HCT116 (cell line): ENCODE measurements around the gene RUBCN. TPM values are rescaled to one million over a fixed set of nuclear protein-coding genes. Genes with fewer than 3 reads are reported as not detected.

Experiments
- ATAC-seq: fragments of 200-7000 bp; cut with Tn5 transposase; 2 replicates; pipeline ENCODE4 v1.9.1; 2020; ENCODE audit warnings: mild to moderate bottlenecking, moderate library complexity
- Bru-seq: library from RNA; stranded (reverse); fragments of 400-500 nt; gene quantifications from one replicate; lab custom pipeline; 2021; lab: Mats Ljungman, UMichigan
- BruChase-seq, 2 experiments: library from RNA; stranded (reverse); fragments of 400-500 nt; gene quantifications; one replicate each; lab custom pipeline; 2021; lab: Mats Ljungman, UMichigan
- BruUV-seq: library from RNA; stranded (reverse); fragments of 400-500 nt; replicated peaks from 2 replicates; lab custom pipeline; 2021; lab: Mats Ljungman, UMichigan
- CTCF ChIA-PET: fragments of 300-600 bp; sonication (Branson Sonifier 250); formaldehyde crosslinking; loops from one replicate; lab custom pipeline; 2021; ENCODE audit warnings: antibody characterized with exemption; lab: Charles Lee
- POLR2A ChIA-PET: fragments of 300-600, 350-600 bp; sonication (Branson Sonifier 250); formaldehyde crosslinking; loops from one replicate; lab custom pipeline; 2021; ENCODE audit warnings: antibody characterized with exemption; lab: Charles Lee
- RAD21 ChIA-PET, 2 experiments: fragments of 300-600 bp; sonication (Branson Sonifier 250); formaldehyde crosslinking; loops; one replicate each; lab custom pipeline; 2023; ENCODE audit warnings: low total read pairs in 2 of 2; ENCODE audit not compliant: uncharacterized antibody in 2 of 2, unreplicated experiment in 2 of 2, low non-redundant PET in 1 of 2; lab: Charles Lee
- DNase-seq: peaks from one replicate; pipeline ENCODE4 v3.0.0-alpha.2; 2010; ENCODE audit warnings: low read depth, low spot score
- H2AFZ ChIP-seq: fragments of 200-600 bp; shearing (Covaris generic), sonication (generic); 2 replicates; pipeline ENCODE4 v1.6.1; 2017; ENCODE audit warnings: low read depth, mixed run types, mixed read lengths, antibody characterized with exemption, low read length; ENCODE audit not compliant: poor library complexity, severe bottlenecking
- H3K27ac ChIP-seq: 2 replicates; pipeline ENCODE4 v1.5.1; 2012; ENCODE audit warnings: low read depth, low read length
- H3K27me3 ChIP-seq: fragments of 200-600 bp; sonication (generic); 2 replicates; pipeline ENCODE4 v1.6.1; 2016; ENCODE audit warnings: mixed run types, low read length, mixed read lengths; ENCODE audit not compliant: insufficient read depth
- H3K36me3 ChIP-seq, 2 experiments: fragments of 200-500 bp in 1 of 2; fragments of 200-600 bp in 1 of 2; sonication (Bioruptor generic) in 1 of 2; sonication (generic) in 1 of 2; 2 replicates each; pipeline versions ENCODE4 v1.5.1 to v1.6.1; 2014 to 2016; ENCODE audit warnings: low read length in 2 of 2, inconsistent platforms in 1 of 2, mixed read lengths in 1 of 2, mixed run types in 1 of 2; ENCODE audit not compliant: insufficient read depth in 2 of 2, control insufficient read depth in 1 of 2
- H3K4me1 ChIP-seq, 2 experiments: fragments of 200-600 bp in 1 of 2; sonication (generic) in 1 of 2; 2 replicates each; pipeline versions ENCODE4 v1.5.1 to v1.6.1; 2012 to 2017; ENCODE audit warnings: low read length in 2 of 2, inconsistent platforms in 1 of 2, mild to moderate bottlenecking in 1 of 2, mixed read lengths in 1 of 2, mixed run types in 1 of 2, moderate library complexity in 1 of 2; ENCODE audit not compliant: insufficient read depth in 2 of 2, control insufficient read depth in 1 of 2
- H3K4me2 ChIP-seq: fragments of 200-600 bp; sonication (generic); 2 replicates; pipeline ENCODE4 v1.6.1; 2017; ENCODE audit warnings: mixed run types, low read length, mixed read lengths
- H3K4me3 ChIP-seq, 2 experiments: fragments of 200-600 bp in 1 of 2; sonication (generic) in 1 of 2; replicated peaks in 1 of 2; 2 replicates each; pipeline ENCODE4 v1.5.1; 2011 to 2016; ENCODE audit warnings: low read length in 2 of 2, control low read depth in 1 of 2, low read depth in 1 of 2, mild to moderate bottlenecking in 1 of 2, mixed read lengths in 1 of 2, mixed run types in 1 of 2
- H3K79me2 ChIP-seq: fragments of 200-600 bp; sonication (generic); 2 replicates; pipeline ENCODE4 v1.6.1; 2017; ENCODE audit warnings: mild to moderate bottlenecking, mixed run types, low read length, moderate library complexity, mixed read lengths; ENCODE audit not compliant: insufficient read depth
- H3K9ac ChIP-seq: fragments of 200-600 bp; sonication (generic); 2 replicates; pipeline ENCODE4 v1.6.1; 2016; ENCODE audit warnings: low read length, mixed read lengths
- H3K9me2 ChIP-seq: fragments of 200-600 bp; sonication (generic), shearing (Covaris generic); 2 replicates; pipeline ENCODE4 v1.6.1; 2017; ENCODE audit warnings: mixed run types, mild to moderate bottlenecking, moderate library complexity; ENCODE audit not compliant: insufficient read depth
- H3K9me3 ChIP-seq, 2 experiments: fragments of 200-500 bp in 1 of 2; fragments of 200-600 bp in 1 of 2; sonication (Bioruptor generic) in 1 of 2; sonication (generic) in 1 of 2; 2 replicates each; pipeline ENCODE4 v1.6.1; 2014 to 2017; ENCODE audit warnings: low read length in 2 of 2, mixed read lengths in 2 of 2, inconsistent platforms in 1 of 2, low read depth in 1 of 2, mild to moderate bottlenecking in 1 of 2, mixed run types in 1 of 2, moderate library complexity in 1 of 2; ENCODE audit not compliant: control insufficient read depth in 1 of 2, insufficient read depth in 1 of 2
- H4K20me1 ChIP-seq: fragments of 200-600 bp; sonication (generic), shearing (Covaris generic); 2 replicates; pipeline ENCODE4 v1.6.1; 2017; ENCODE audit warnings: mixed run types, mild to moderate bottlenecking, moderate library complexity; ENCODE audit not compliant: insufficient read depth
- ATF3 ChIP-seq: IDR thresholded peaks from 2 replicates; pipeline ENCODE4 v1.6.1; 2012
- CEBPB ChIP-seq: IDR thresholded peaks from 2 replicates; pipeline ENCODE4 v1.6.1; 2012; ENCODE audit warnings: low read depth
- EGR1 ChIP-seq: IDR thresholded peaks from 2 replicates; pipeline ENCODE4 v1.6.1; 2012; ENCODE audit warnings: low read depth
- ELF1 ChIP-seq: IDR thresholded peaks from 2 replicates; pipeline ENCODE4 v1.6.1; 2012; ENCODE audit warnings: low read depth, borderline replicate concordance
- EZH2 ChIP-seq: fragments of 200-600 bp; sonication (generic); IDR thresholded peaks from 2 replicates; pipeline ENCODE4 v1.6.1; 2017; ENCODE audit warnings: antibody characterized with exemption, mixed run types
- EZH2phosphoT487 ChIP-seq: fragments of 200-600 bp; IDR thresholded peaks from 2 replicates; pipeline ENCODE4 v1.6.1; 2018; ENCODE audit warnings: antibody characterized with exemption, borderline replicate concordance
- FOSL1 ChIP-seq: IDR thresholded peaks from 2 replicates; pipeline ENCODE4 v1.6.1; 2012; ENCODE audit warnings: low read depth
- JUND ChIP-seq: IDR thresholded peaks from 2 replicates; pipeline ENCODE4 v1.6.1; 2012
- MAX ChIP-seq: IDR thresholded peaks from 2 replicates; pipeline ENCODE4 v1.6.1; 2012
- POLR2A ChIP-seq: IDR thresholded peaks from 2 replicates; pipeline ENCODE4 v1.7.0; 2011; ENCODE audit warnings: borderline replicate concordance; ENCODE audit not compliant: insufficient read depth, insufficient read length; ENCODE audit errors: extremely low read depth
- RAD21 ChIP-seq: IDR thresholded peaks from 2 replicates; pipeline ENCODE4 v1.6.1; 2012; ENCODE audit warnings: low read depth, mild to moderate bottlenecking
- REST ChIP-seq: IDR thresholded peaks from 2 replicates; pipeline ENCODE4 v1.6.1; 2012; ENCODE audit warnings: low read depth
- SP1 ChIP-seq: IDR thresholded peaks from 2 replicates; pipeline ENCODE4 v1.6.1; 2012; ENCODE audit warnings: low read depth
- SRF ChIP-seq: IDR thresholded peaks from 2 replicates; pipeline ENCODE4 v1.6.1; 2012; ENCODE audit warnings: low read depth
- YY1 ChIP-seq: IDR thresholded peaks from 2 replicates; pipeline ENCODE4 v1.6.1; 2011; ENCODE audit warnings: low read length, low read depth, moderate library complexity, mild to moderate bottlenecking; ENCODE audit not compliant: insufficient replicate concordance; ENCODE audit errors: extremely low read depth
- ZBTB33 ChIP-seq: IDR thresholded peaks from 2 replicates; pipeline ENCODE4 v1.6.1; 2011; ENCODE audit warnings: mild to moderate bottlenecking, low read length, moderate library complexity; ENCODE audit not compliant: insufficient replicate concordance; ENCODE audit errors: extremely low read depth
- ZFX ChIP-seq: fragments of 450-650 bp; IDR thresholded peaks from 2 replicates; pipeline ENCODE4 v1.6.1; 2017
- ZNF274 ChIP-seq: fragments of 200-500 bp; sonication (Bioruptor generic); IDR thresholded peaks from 2 replicates; pipeline ENCODE4 v1.6.1; 2014; ENCODE audit warnings: mild to moderate bottlenecking, low read depth, low read length, inconsistent platforms
- intact Hi-C: fragments of 100-400 bp; cut with micrococcal nuclease; formaldehyde crosslinking; loops from 2 replicates; pipeline ENCODE4 v1.10.0; 2022
- long read RNA-seq: library from polyadenylated mRNA; unstranded; transcript quantifications from one replicate; pipeline ENCODE4 v2.0.0, GENCODE V29; 2021; ENCODE audit not compliant: unreplicated experiment
- polyA plus RNA-seq: library from polyadenylated mRNA; unstranded; fragments of >200 nt; gene quantifications from 2 replicates; pipeline ENCODE4 v1.2.1, GENCODE V29; 2012; ENCODE audit warnings: missing spikeins
- total RNA-seq: library from RNA; stranded (reverse); gene quantifications from one replicate; pipeline ENCODE4 v1.2.1, GENCODE V29; 2021; ENCODE audit not compliant: unreplicated experiment

RUBCN gene
- 21.4 TPM for total RNA-seq
- polyA plus RNA-seq, result 11.8 and 13.4 TPM in 2 replicates
- percentile 61 among the genes with signal in this experiment for Bru-seq, nascent RNA
- BruChase-seq, experiment 1, labeled RNA remaining after a 6-hour chase, result percentile 76 among the genes with signal in this experiment
- BruChase-seq, experiment 2, labeled RNA remaining after a 2-hour chase, result percentile 70 among the genes with signal in this experiment
- long read RNA-seq, partial matches to known transcripts, result 2 of 10 reads
- long read RNA-seq, other reads (novel, unspliced or antisense), result 7 of 10 reads

- DNase-seq (peak; percentile 85), ATAC-seq (peak; percentile 98)
- ChIA-PET CTCF (no interaction called here), RAD21 (interaction anchor here in 1 of 2 experiments (0.9 kb wide), 1 partner anchor 23 kb away, joined by 3 read pairs; no protein-coding TSS in a partner anchor), POLR2A (interaction anchor here (1.0 to 1.2 kb wide), 2 partner anchors 9 to 17 kb away, joined by 3 to 4 read pairs; no protein-coding TSS in a partner anchor)
- H3K9me3 ChIP-seq, result no peaks in the 10 kb centered on the region
- peak within 1 kb of the TSS; percentile 79 for H3K9ac ChIP-seq
- no peaks in the 10 kb centered on the region for H4K20me1 ChIP-seq
- BruUV-seq, result no TSS peak
- peaks cover 10 to 18% of the 10 kb centered on the region in 2 experiments; a peak in 3 of 4 replicates for H3K4me1 ChIP-seq
- H3K4me3 ChIP-seq, result peak within 1 kb of the TSS; percentile 68 to 77
- H3K27me3 ChIP-seq, result no peaks in the 10 kb centered on the region
- no peaks in the 10 kb centered on the region for H3K36me3 ChIP-seq
- no peaks in the 10 kb centered on the region for H3K9me2 ChIP-seq
- H3K27ac ChIP-seq, result peak within 1 kb of the TSS; percentile 68
- peaks cover 36% of the 10 kb centered on the region for H3K79me2 ChIP-seq
- intact Hi-C loops, result no loop called here
- H2AFZ ChIP-seq, result no peak within 1 kb of the TSS
- H3K4me2 ChIP-seq, result peak within 1 kb of the TSS; percentile 91
- no peak for TF ChIP-seq ATF3
- TF ChIP-seq EZH2, result no peak
- no peak for TF ChIP-seq ZNF274
- TF ChIP-seq MAX, result peak; percentile 56; the same call in 1 of the 2 replicates
- no peak for TF ChIP-seq RAD21
- TF ChIP-seq EZH2phosphoT487, result no peak
- TF ChIP-seq ZFX, result peak; percentile 46; the same call in 1 of the 2 replicates
- peak; percentile 90 for TF ChIP-seq ELF1
- no peak for TF ChIP-seq CEBPB
- TF ChIP-seq SP1, result peak; percentile 83
- peak; percentile 71 for TF ChIP-seq EGR1
- no peak for TF ChIP-seq SRF
- peak; percentile 10 for TF ChIP-seq YY1
- no peak for TF ChIP-seq JUND
- TF ChIP-seq FOSL1, result no peak
- no peak for TF ChIP-seq REST
- peak; percentile 90 for TF ChIP-seq POLR2A
- no peak for TF ChIP-seq ZBTB33
Observed at GRCh38 chr3:197736491-197737318, at the start of gene RUBCN. Gene RUBCN (minus strand): TSS chr3:197736904. CDS start chr3:197736719, 185 bp downstream.
